Naive thymus-derived CD4-positive, alpha-beta T cell (primary cell): ENCODE measurements around the gene B3GLCT. TPM values are rescaled to one million over a fixed set of nuclear protein-coding genes. Genes with fewer than 3 reads are reported as not detected.

Experiments
- ATAC-seq: fragments of 150-1000 bp; cut with Tn5 transposase; 2 replicates; pipeline ENCODE4 v1.10.0; 2021; ENCODE audit warnings: mild to moderate bottlenecking, moderate library complexity
- CTCF ChIA-PET: fragments of 350-600 bp; sonication (Branson Sonifier 250); formaldehyde crosslinking; loops from one replicate; lab custom pipeline; 2021; ENCODE audit warnings: antibody characterized with exemption; lab: Charles Lee
- POLR2A ChIA-PET: fragments of 350-600 bp; sonication (Branson Sonifier 250); formaldehyde crosslinking; loops from one replicate; lab custom pipeline; 2021; ENCODE audit warnings: antibody characterized with exemption, inconsistent platforms; lab: Charles Lee
- DNase-seq, 9 donors: peaks; one replicate each; pipeline versions ENCODE4 v3.0.0 to v3.0.0-alpha.2; 2020 to 2022; ENCODE audit warnings: mixed read lengths in 1 of 9
- H3K27ac ChIP-seq: one replicate; pipeline ENCODE4 v1.7.0; 2013; ENCODE audit warnings: mild to moderate bottlenecking, low read depth, low read length, moderate library complexity
- H3K27me3 ChIP-seq, 2 donors: one replicate each; pipeline ENCODE4 v1.7.0; 2013; ENCODE audit warnings: low read length in 2 of 2, mild to moderate bottlenecking in 2 of 2, moderate library complexity in 2 of 2; ENCODE audit not compliant: control insufficient read depth in 2 of 2, insufficient read depth in 2 of 2
- H3K36me3 ChIP-seq, 3 experiments: 1 replicate in 2 of 3; 2 replicates in 1 of 3; pipeline ENCODE4 v1.7.0; 2013; ENCODE audit warnings: low read length in 3 of 3, mild to moderate bottlenecking in 3 of 3, moderate library complexity in 1 of 3; ENCODE audit not compliant: insufficient read depth in 3 of 3, control insufficient read depth in 2 of 3
- H3K4me1 ChIP-seq, 2 donors: one replicate each; pipeline ENCODE4 v1.7.0; 2013; ENCODE audit warnings: low read length in 2 of 2, mild to moderate bottlenecking in 2 of 2, moderate library complexity in 1 of 2; ENCODE audit not compliant: control insufficient read depth in 2 of 2, insufficient read depth in 2 of 2
- H3K4me3 ChIP-seq: 2 replicates; pipeline ENCODE4 v1.7.0; 2013; ENCODE audit warnings: mild to moderate bottlenecking, low read length
- H3K9me3 ChIP-seq, 3 experiments: 1 replicate in 2 of 3; 2 replicates in 1 of 3; pipeline ENCODE4 v1.7.0; 2013; ENCODE audit warnings: low read length in 3 of 3; ENCODE audit not compliant: control insufficient read depth in 2 of 3
- H3K27ac Mint-ChIP-seq, 9 donors: one replicate each; pipeline ENCODE4 v1.8.0; 2020 to 2022; ENCODE audit warnings: mixed read lengths in 9 of 9, mild to moderate bottlenecking in 8 of 9, moderate library complexity in 5 of 9, inconsistent platforms in 2 of 9
- H3K27me3 Mint-ChIP-seq, 5 donors: one replicate each; pipeline ENCODE4 v1.8.0; 2021 to 2022; ENCODE audit warnings: mixed read lengths in 5 of 5, mild to moderate bottlenecking in 1 of 5
- H3K36me3 Mint-ChIP-seq, 5 donors: one replicate each; pipeline ENCODE4 v1.8.0; 2020 to 2022; ENCODE audit warnings: mixed read lengths in 5 of 5, mild to moderate bottlenecking in 3 of 5, inconsistent platforms in 1 of 5
- H3K4me1 Mint-ChIP-seq, 7 donors: one replicate each; pipeline ENCODE4 v1.8.0; 2020 to 2022; ENCODE audit warnings: mixed read lengths in 7 of 7, mild to moderate bottlenecking in 3 of 7, inconsistent platforms in 1 of 7
- H3K4me3 Mint-ChIP-seq, 10 donors: one replicate each; pipeline ENCODE4 v1.8.0; 2020 to 2022; ENCODE audit warnings: mild to moderate bottlenecking in 10 of 10, mixed read lengths in 10 of 10, moderate library complexity in 6 of 10, inconsistent platforms in 2 of 10
- H3K9me3 Mint-ChIP-seq, 11 donors: one replicate each; pipeline ENCODE4 v1.8.0; 2020 to 2022; ENCODE audit warnings: mixed read lengths in 11 of 11, mild to moderate bottlenecking in 4 of 11, inconsistent platforms in 1 of 11, moderate library complexity in 1 of 11
- intact Hi-C, 2 donors: fragments of 100-400 bp; cut with micrococcal nuclease; formaldehyde crosslinking; loops; one replicate each; pipeline ENCODE4 v1.15.1; 2023
- polyA plus RNA-seq, 2 donors: library from polyadenylated mRNA; unstranded; fragments of 300-500 nt; fragmentation: Illumina TruSeq; gene quantifications; one replicate each; pipeline ENCODE4 v1.2.3, GENCODE V29; 2021
- total RNA-seq, 6 experiments: library from RNA in 5 of 6; stranded (reverse) in 5 of 6; gene quantifications; 1 replicate in 5 of 6; 2 replicates in 1 of 6; pipeline ENCODE4 v1.2.3 and lab custom pipeline; 2021 to 2026

The B3GLCT gene
- total and polyA plus RNA-seq, 7 experiments from 2014 or later, result 3.7 to 5.3 (median 4.5) TPM

DNA sequence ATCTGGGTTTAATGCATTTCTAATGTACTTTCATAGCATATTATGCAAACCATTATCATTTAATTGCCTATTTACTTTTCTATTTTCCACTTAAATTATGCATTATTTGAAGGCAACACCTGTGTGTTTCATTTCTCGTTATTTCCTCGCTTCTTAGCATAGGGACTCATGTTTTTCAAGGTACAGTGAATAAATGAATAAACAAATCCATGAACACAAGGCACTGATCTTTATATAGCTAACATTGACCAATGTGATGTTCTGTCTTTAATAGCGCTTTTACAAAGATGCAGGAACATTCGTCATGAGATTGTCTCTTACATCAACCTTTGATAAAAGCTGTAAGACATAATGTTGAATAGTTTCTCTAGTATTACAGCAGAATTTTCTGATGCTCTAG, 121.2 kb downstream of the B3GLCT start:
- H3K4me3 ChIP-seq, result no peak overlapping the region
- H3K27me3 Mint-ChIP-seq, result no peaks in the 10 kb centered on the region

DNA sequence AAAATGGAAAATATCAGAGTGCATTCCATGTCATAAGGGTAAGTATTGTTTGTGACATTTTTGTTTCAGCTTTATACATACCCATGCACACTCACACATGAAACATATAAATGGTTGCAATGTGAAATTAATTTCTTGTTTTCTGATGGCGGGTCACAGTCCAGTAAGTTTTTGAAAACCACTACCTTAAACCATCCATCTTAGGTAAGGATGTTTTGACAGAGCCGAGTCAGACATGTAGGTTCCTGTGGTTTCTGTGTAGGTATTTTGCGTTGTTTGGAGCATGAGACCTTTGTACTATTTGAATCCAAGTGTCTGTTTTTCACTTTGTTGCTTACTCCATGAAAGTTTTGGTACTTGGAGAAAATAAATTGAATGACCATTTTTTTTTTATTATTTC, 121.7 kb downstream of the B3GLCT start:
- Mint-ChIP-seq H3K36me3 (peaks cover 0 to 61% (median 42%) of the 10 kb centered on the region in 5 donors), H3K27ac (no peak overlapping the region), H3K4me1 (no peaks in the 10 kb centered on the region), H3K9me3 (peaks cover 0 to 6% (median 3%) of the 10 kb centered on the region in 11 donors), H3K4me3 (no peak overlapping the region), H3K27me3 (no peaks in the 10 kb centered on the region)
- intact Hi-C loops, result no loop called here
- ATAC-seq (no peak), DNase-seq (no peak)
- H3K4me1 ChIP-seq, result no peaks in the 10 kb centered on the region
- ChIA-PET CTCF (no interaction called here), POLR2A (no interaction called here)
- no peak overlapping the region for H3K27ac ChIP-seq
- H3K4me3 ChIP-seq, result no peak overlapping the region
- H3K27me3 ChIP-seq, result no peaks in the 10 kb centered on the region
- no peaks in the 10 kb centered on the region for H3K9me3 ChIP-seq
- peaks cover 0 to 5% (median 0%) of the 10 kb centered on the region in 3 experiments for H3K36me3 ChIP-seq

More for the DNA sequence above, 121.2 kb downstream of the B3GLCT start:
- intact Hi-C loops, result no loop called here
- H3K4me1 ChIP-seq, result no peaks in the 10 kb centered on the region
- H3K27me3 ChIP-seq, result no peaks in the 10 kb centered on the region
- Mint-ChIP-seq H3K4me1 (no peaks in the 10 kb centered on the region), H3K27ac (no peak overlapping the region), H3K9me3 (peaks cover 0 to 12% (median 4%) of the 10 kb centered on the region in 11 donors), H3K4me3 (no peak overlapping the region), H3K36me3 (peaks cover 0 to 64% (median 40%) of the 10 kb centered on the region in 5 donors)
- ChIA-PET POLR2A (no interaction called here), CTCF (no interaction called here)
- peaks cover 0 to 5% (median 0%) of the 10 kb centered on the region in 3 experiments for H3K36me3 ChIP-seq
- peaks cover 0 to 1% (median 0%) of the 10 kb centered on the region in 3 experiments for H3K9me3 ChIP-seq
- DNase-seq (no peak), ATAC-seq (no peak)
- H3K27ac ChIP-seq, result no peak overlapping the region

DNA sequence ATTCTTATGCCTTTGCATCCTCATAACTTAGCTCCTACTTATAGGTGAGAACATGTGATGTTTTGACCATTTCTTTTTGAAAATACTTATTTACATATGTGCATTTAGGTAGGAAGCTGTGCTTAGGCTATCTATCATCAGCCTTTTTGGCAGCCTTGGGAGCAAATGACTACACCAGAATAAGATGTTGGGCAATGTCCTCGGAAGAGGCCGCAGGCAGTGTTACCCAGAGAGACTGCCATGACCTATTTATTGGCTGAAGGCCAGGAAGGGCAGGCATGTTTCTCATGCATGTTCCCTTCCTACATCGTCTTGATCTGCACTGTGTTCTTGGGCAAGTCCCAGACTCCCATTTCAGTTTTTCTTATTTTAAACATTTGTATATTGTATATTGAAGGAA, 122.3 kb downstream of the B3GLCT start:
- intact Hi-C loops, result no loop called here
- Histone ChIP-seq H3K36me3 (peaks cover 0 to 5% (median 0%) of the 10 kb centered on the region in 3 experiments), H3K27ac (no peak overlapping the region), H3K9me3 (no peaks in the 10 kb centered on the region), H3K27me3 (no peaks in the 10 kb centered on the region), H3K4me3 (no peak overlapping the region), H3K4me1 (no peaks in the 10 kb centered on the region)
- Mint-ChIP-seq H3K4me1 (no peaks in the 10 kb centered on the region), H3K36me3 (peaks cover 0 to 61% (median 42%) of the 10 kb centered on the region in 5 donors), H3K27ac (no peak overlapping the region), H3K4me3 (no peak overlapping the region), H3K9me3 (peaks cover 0 to 5% (median 0%) of the 10 kb centered on the region in 11 donors), H3K27me3 (no peaks in the 10 kb centered on the region)
- no peak for ATAC-seq
- ChIA-PET CTCF (no interaction called here), POLR2A (no interaction called here)
- no peak for DNase-seq

DNA sequence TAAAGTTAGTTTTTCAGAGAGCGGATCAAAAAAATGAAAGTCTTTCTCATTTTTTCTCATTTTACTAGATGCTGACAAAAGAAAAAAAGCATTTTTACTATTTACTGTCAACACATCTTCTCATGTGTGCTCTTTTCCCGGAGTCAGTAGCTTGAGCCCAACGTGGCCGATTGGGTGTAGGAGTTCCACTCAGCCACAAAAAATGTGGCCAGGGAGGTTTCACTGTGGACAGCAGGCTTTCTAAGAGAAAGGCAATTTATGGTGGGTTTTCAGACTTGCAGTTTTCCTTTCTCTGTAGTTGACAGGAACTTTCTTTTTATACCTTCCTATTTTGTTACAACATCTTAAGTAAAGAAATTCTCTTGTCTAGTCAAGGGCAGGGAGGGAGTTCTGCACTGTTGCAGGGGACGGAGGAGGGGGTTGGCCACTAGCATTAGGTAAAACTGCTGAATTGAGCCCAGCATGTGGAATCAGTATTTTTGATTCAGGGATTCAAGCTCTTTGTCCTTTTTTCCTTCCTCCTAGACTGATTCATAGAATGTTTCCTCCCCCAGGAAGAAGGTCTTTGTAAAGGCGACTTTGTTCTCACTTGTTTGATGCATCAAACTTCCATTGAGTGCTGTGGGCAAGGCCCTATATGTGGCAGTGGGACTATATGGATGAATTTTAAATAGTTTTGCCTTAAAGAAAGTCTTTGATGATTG, 123.1 kb downstream of the B3GLCT start:
- Histone ChIP-seq H3K36me3 (peaks cover 0 to 5% (median 0%) of the 10 kb centered on the region in 3 experiments), H3K4me3 (no peak overlapping the region), H3K9me3 (no peaks in the 10 kb centered on the region), H3K27ac (no peak overlapping the region), H3K4me1 (no peaks in the 10 kb centered on the region), H3K27me3 (no peaks in the 10 kb centered on the region)
- H3K27me3 Mint-ChIP-seq, result no peaks in the 10 kb centered on the region
- ChIA-PET CTCF (no interaction called here), POLR2A (no interaction called here)
- DNase-seq (no peak), ATAC-seq (no peak)
- H3K36me3 Mint-ChIP-seq, result peaks cover 0 to 63% (median 43%) of the 10 kb centered on the region in 5 donors
- H3K4me1 Mint-ChIP-seq, result no peaks in the 10 kb centered on the region
- intact Hi-C loops, result no loop called here
- peaks cover 0 to 5% (median 0%) of the 10 kb centered on the region in 11 donors for H3K9me3 Mint-ChIP-seq
- H3K4me3 Mint-ChIP-seq, result no peak overlapping the region
- H3K27ac Mint-ChIP-seq, result no peak overlapping the region

DNA sequence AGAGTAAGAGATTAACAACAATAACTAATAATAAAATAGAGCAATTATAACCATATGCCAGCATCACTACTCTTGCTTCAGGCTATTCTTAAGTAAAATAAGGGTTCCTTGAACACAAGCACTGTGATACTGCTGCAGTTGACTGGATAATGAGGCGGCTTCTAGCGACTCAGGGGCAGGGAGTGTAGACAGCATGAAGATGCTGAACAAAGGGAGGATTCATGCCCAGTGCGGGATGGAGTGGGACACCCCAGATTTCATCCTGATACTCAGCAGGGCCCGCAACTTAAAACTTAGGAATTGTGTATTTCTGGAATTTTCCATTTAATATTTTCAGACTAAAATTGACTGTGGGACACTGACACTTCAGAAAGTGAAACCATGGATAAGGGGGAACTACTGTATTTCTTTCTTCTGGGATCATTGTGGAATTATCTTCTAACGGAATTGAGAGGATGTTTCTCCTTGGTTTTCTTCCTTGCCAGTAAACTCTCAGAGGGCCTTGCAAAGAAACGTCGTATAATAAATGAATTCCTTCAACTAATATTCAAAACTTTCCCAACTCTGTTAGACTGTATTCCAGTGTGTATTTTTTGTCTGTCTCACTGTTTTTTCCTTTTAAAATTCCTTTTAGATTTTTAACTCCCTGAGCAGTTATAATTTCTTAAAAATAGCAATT, 127.5 kb downstream of the B3GLCT start:
- Mint-ChIP-seq H3K9me3 (peaks cover 0 to 4% (median 0%) of the 10 kb centered on the region in 11 donors), H3K27ac (no peak overlapping the region), H3K27me3 (no peaks in the 10 kb centered on the region), H3K4me1 (no peaks in the 10 kb centered on the region), H3K36me3 (peaks cover 0 to 80% (median 57%) of the 10 kb centered on the region in 5 donors), H3K4me3 (no peak overlapping the region)
- intact Hi-C loops, result no loop called here
- peaks cover 0 to 14% (median 0%) of the 10 kb centered on the region in 3 experiments for H3K36me3 ChIP-seq
- ChIA-PET POLR2A (no interaction called here), CTCF (no interaction called here)
- H3K9me3 ChIP-seq, result no peaks in the 10 kb centered on the region
- H3K27ac ChIP-seq, result no peak overlapping the region
- no peak overlapping the region for H3K4me3 ChIP-seq
- H3K27me3 ChIP-seq, result no peaks in the 10 kb centered on the region
- ATAC-seq (no peak), DNase-seq (no peak)
- no peaks in the 10 kb centered on the region for H3K4me1 ChIP-seq

DNA sequence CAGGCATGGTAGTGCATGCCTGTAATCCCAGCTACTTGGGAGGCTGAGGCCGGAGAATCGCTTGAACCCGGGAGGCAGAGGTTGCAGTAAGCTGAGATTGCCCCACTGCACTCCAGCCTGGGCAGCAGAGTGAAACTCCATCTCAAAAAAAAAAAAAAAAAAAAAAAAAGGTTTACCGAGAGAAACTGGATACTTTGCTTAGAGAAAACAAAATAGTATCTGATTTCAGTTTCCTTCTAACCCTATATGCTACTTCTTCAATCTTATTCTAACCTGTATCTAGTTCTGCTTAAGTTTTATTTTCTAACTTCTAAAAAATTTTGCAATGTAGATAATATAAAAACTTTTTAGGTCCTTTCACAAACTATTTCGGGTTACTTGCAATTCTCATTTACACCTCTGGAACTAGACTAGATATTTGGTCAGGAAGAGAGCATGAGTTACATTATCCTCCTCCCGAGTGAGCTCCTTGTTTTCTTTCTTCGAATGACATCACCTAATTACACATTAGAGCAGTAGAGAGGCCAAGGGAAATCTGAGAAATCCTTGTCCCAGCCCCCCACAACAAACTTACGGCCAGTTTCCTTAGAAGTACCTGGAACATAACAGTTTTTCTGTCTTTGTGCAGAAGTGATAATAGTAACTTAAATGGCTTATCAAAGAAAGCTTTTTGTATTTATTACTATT, 128.9 kb downstream of the B3GLCT start:
- no peaks in the 10 kb centered on the region for H3K4me1 ChIP-seq
- Mint-ChIP-seq H3K4me1 (no peaks in the 10 kb centered on the region), H3K27me3 (no peaks in the 10 kb centered on the region), H3K36me3 (peaks cover 0 to 69% (median 55%) of the 10 kb centered on the region in 5 donors), H3K4me3 (no peak overlapping the region), H3K9me3 (peaks cover 0 to 6% (median 2%) of the 10 kb centered on the region in 11 donors), H3K27ac (no peak overlapping the region)
- no peak overlapping the region for H3K4me3 ChIP-seq
- DNase-seq, result no peak
- H3K27me3 ChIP-seq, result no peaks in the 10 kb centered on the region
- intact Hi-C loops, result no loop called here
- peaks cover 0 to 9% (median 0%) of the 10 kb centered on the region in 3 experiments for H3K36me3 ChIP-seq
- ChIA-PET CTCF (no interaction called here), POLR2A (no interaction called here)
- H3K27ac ChIP-seq, result no peak overlapping the region
- no peaks in the 10 kb centered on the region for H3K9me3 ChIP-seq
- no peak for ATAC-seq
